Stimulated activated CD4-positive, alpha-beta T cell treated with anti-CD3 and anti-CD28 coated beads, Interleukin-2, amount 100 ng/mL, for 48 hours (primary cell): ENCODE measurements around the gene MCM5.

ENCODE experiments used
- DNase-seq, 2 donors: peaks; one replicate each; pipeline ENCODE4 v3.0.0-alpha.2; 2020

The MCM5 gene

GRCh38 chr22:35404176-35404575, 4.2 kb downstream of the MCM5 start:
- no peak for DNase-seq

- no peak for DNase-seq
These were observed 6.5 kb downstream of the MCM5 start for GRCh38 chr22:35406443-35406842.

- DNase-seq = no peak
These were observed 7.4 kb downstream of the MCM5 start for GRCh38 chr22:35407362-35407761.

- DNase-seq = no peak
These were observed 10.1 kb downstream of the MCM5 start for GRCh38 chr22:35409783-35410662.

GRCh38 chr22:35410663-35411034, 10.7 kb downstream of the MCM5 start:
- no peak for DNase-seq

- no peak for DNase-seq
These were observed 11.2 kb downstream of the MCM5 start for GRCh38 chr22:35411102-35411501.

GRCh38 chr22:35413624-35414023, 13.7 kb downstream of the MCM5 start:
- no peak for DNase-seq

GRCh38 chr22:35417606-35418005, 17.7 kb downstream of the MCM5 start:
- no peak for DNase-seq

- DNase-seq = no peak
These were observed 18.1 kb downstream of the MCM5 start for GRCh38 chr22:35418088-35418487.

- no peak for DNase-seq
These were observed 18.8 kb downstream of the MCM5 start for GRCh38 chr22:35418731-35419130.

GRCh38 chr22:35419756-35420155, 19.8 kb downstream of the MCM5 start:
- no peak for DNase-seq

GRCh38 chr22:35421121-35421520, 21.2 kb downstream of the MCM5 start:
- no peak for DNase-seq

- no peak for DNase-seq
These were observed 22.2 kb downstream of the MCM5 start for GRCh38 chr22:35422145-35422544.

GRCh38 chr22:35422936-35423335, 23.0 kb downstream of the MCM5 start:
- no peak for DNase-seq

GRCh38 chr22:35424081-35424480, 24.1 kb downstream of the MCM5 start:
- DNase-seq = no peak

GRCh38 chr22:35424761-35425160, 24.8 kb downstream of the MCM5 start:
- no peak for DNase-seq

GRCh38 chr22:35425546-35425945, 25.6 kb downstream of the MCM5 start:
- no peak for DNase-seq

- DNase-seq = no peak
These were observed 26.2 kb downstream of the MCM5 start for GRCh38 chr22:35425971-35426800.

GRCh38 chr22:35426801-35427140, 26.8 kb downstream of the MCM5 start:
- no peak for DNase-seq

- peak; percentile 69 to 73 for DNase-seq
These were observed 31.0 kb downstream of the MCM5 start for GRCh38 chr22:35430897-35431322.

GRCh38 chr22:35431483-35432227, 31.7 kb downstream of the MCM5 start:
- DNase-seq = no peak

GRCh38 chr22:35432228-35432905, 32.4 kb downstream of the MCM5 start:
- no peak for DNase-seq
